Prostate gland (tissue), 2 donors: ENCODE measurements around the gene NGDN. TPM values are rescaled to one million over a fixed set of nuclear protein-coding genes. Genes with fewer than 3 reads are reported as not detected.

ENCODE experiments used
- DNase-seq: peaks from one replicate; pipeline ENCODE4 v3.0.0-alpha.2; 2019; ENCODE audit warnings: low spot score
- H3K27ac ChIP-seq, 2 donors: fragments of 200-600 bp; sonication (generic); 2 replicates each; pipeline ENCODE4 v1.5.1; 2017 to 2019
- H3K27me3 ChIP-seq: fragments of 200-600 bp; sonication (generic); replicated peaks from 2 replicates; pipeline ENCODE4 v1.5.1; 2019; ENCODE audit not compliant: insufficient read depth
- H3K36me3 ChIP-seq, 2 donors: fragments of 200-600 bp; sonication (generic); 1 replicate in 1 of 2; 2 replicates in 1 of 2; pipeline versions ENCODE4 v1.5.1 to v1.8.1; 2017 to 2019
- H3K4me1 ChIP-seq: fragments of 200-600 bp; sonication (generic); replicated peaks from 2 replicates; pipeline ENCODE4 v1.5.1; 2019
- H3K4me3 ChIP-seq, 2 donors: fragments of 200-600 bp; sonication (generic); 2 replicates each; pipeline ENCODE4 v1.5.1; 2017 to 2019
- H3K9me3 ChIP-seq: fragments of 200-600 bp; sonication (generic); 2 replicates; pipeline ENCODE4 v1.5.1; 2017
- CTCF ChIP-seq, 4 experiments: fragments of 200-600 bp in 2 of 4; fragments of 450-650 bp in 2 of 4; sonication (generic) in 2 of 4; IDR thresholded peaks; 1 replicate in 3 of 4; 2 replicates in 1 of 4; pipeline ENCODE4 v1.5.1; 2016 to 2019; ENCODE audit warnings: antibody characterized with exemption in 4 of 4, mild to moderate bottlenecking in 2 of 4, moderate library complexity in 2 of 4
- POLR2A ChIP-seq: fragments of 450-650 bp; IDR thresholded peaks from one replicate; pipeline ENCODE4 v1.6.1; 2016; ENCODE audit warnings: antibody characterized with exemption, mild to moderate bottlenecking
- POLR2AphosphoS5 ChIP-seq: sonication (generic); formaldehyde crosslinking; IDR thresholded peaks from one replicate; pipeline ENCODE4 v1.6.1; 2017; ENCODE audit warnings: antibody characterized with exemption
- WGBS: methylation state at CpG from one replicate; pipeline ENCODE4 v1.1.5; 2018; 5-methylcytosine and 5-hydroxymethylcytosine counted together
- intact Hi-C: fragments of 100-400 bp; cut with DNase I; formaldehyde crosslinking; loops from one replicate; pipeline ENCODE4 v1.14.2; 2022
- total RNA-seq, 2 donors: library from RNA; depleted of rRNA; stranded (reverse); fragments of >200 nt; gene quantifications; one replicate each; pipeline ENCODE4 v1.1.0, GENCODE V29; 2016

The NGDN gene
- total RNA-seq, 2 donors from 2014 or later: 33.7 to 37.0 TPM

GRCh38 chr14:23460960-23461359 lies 8.5 kb upstream of the NGDN start:
- TF ChIP-seq POLR2AphosphoS5: no peak
- no peak for TF ChIP-seq POLR2A
- TF ChIP-seq CTCF (IDR thresholded peaks at IDR 0.05): no peak
- intact Hi-C loops: no loop called here
- H3K4me1 ChIP-seq: no peaks in the 10 kb centered on the region
- DNase-seq: no peak
- H3K4me3 ChIP-seq: no peak overlapping the region
- no peak overlapping the region for H3K27ac ChIP-seq
- H3K9me3 ChIP-seq: no peaks in the 10 kb centered on the region
- no peaks in the 10 kb centered on the region for H3K36me3 ChIP-seq
- H3K27me3 ChIP-seq: no peaks in the 10 kb centered on the region

GRCh38 chr14:23464700-23465099 lies 4.8 kb upstream of the NGDN start:
- Histone ChIP-seq H3K27ac (no peak overlapping the region), H3K36me3 (no peaks in the 10 kb centered on the region), H3K27me3 (no peaks in the 10 kb centered on the region), H3K4me3 (no peak overlapping the region), H3K9me3 (no peaks in the 10 kb centered on the region), H3K4me1 (no peaks in the 10 kb centered on the region)
- TF ChIP-seq CTCF (IDR thresholded peaks at IDR 0.05) (no peak), POLR2A (no peak)
- intact Hi-C loops: loop anchor here (5.0 kb wide), 1 partner anchor 142 kb away; the partner anchor contains the start of gene PABPN1
- no peak for DNase-seq

GRCh38 chr14:23465261-23465660 lies 4.2 kb upstream of the NGDN start:
- DNase-seq: no peak
- no peak overlapping the region for H3K4me3 ChIP-seq
- H3K27ac ChIP-seq: no peak overlapping the region
- H3K9me3 ChIP-seq: no peaks in the 10 kb centered on the region
- H3K27me3 ChIP-seq: no peaks in the 10 kb centered on the region
- H3K4me1 ChIP-seq: peaks cover 3% of the 10 kb centered on the region
- WGBS: 64% methylated on average over 3 of the region's 3 CpGs
- TF ChIP-seq POLR2A (no peak), POLR2AphosphoS5 (no peak), CTCF (IDR thresholded peaks at IDR 0.05) (no peak)
- intact Hi-C loops: loop anchor here (5.0 kb wide), 1 partner anchor 143 kb away; the partner anchor contains the start of gene PABPN1
- H3K36me3 ChIP-seq: no peaks in the 10 kb centered on the region

- H3K36me3 ChIP-seq: no peaks in the 10 kb centered on the region
- intact Hi-C loops: loop anchor here (5.0 kb wide), 1 partner anchor 146 kb away; the partner anchor contains the start of gene PABPN1
- H3K4me3 ChIP-seq: peak overlapping the region; percentile 32 to 36
- TF ChIP-seq CTCF (IDR thresholded peaks at IDR 0.05) (no peak), POLR2AphosphoS5 (no peak), POLR2A (no peak)
- no peaks in the 10 kb centered on the region for H3K27me3 ChIP-seq
- H3K27ac ChIP-seq: peak overlapping the region; percentile 83
- no peak for DNase-seq
- H3K9me3 ChIP-seq: no peaks in the 10 kb centered on the region
- H3K4me1 ChIP-seq: peaks cover 5% of the 10 kb centered on the region
- WGBS: 72% methylated on average over 15 of the region's 15 CpGs
These were observed 788 bp upstream of the NGDN start for GRCh38 chr14:23468704-23469126.

GRCh38 chr14:23469906-23470403 lies 452 bp downstream of the NGDN start:
- no peak for TF ChIP-seq POLR2AphosphoS5
- no peak for TF ChIP-seq POLR2A
- TF ChIP-seq CTCF (IDR thresholded peaks at IDR 0.05): no peak
- peak overlapping the region; percentile 82 to 87 for H3K4me3 ChIP-seq
- intact Hi-C loops: loop anchor here (5.0 kb wide), 1 partner anchor 148 kb away; the partner anchor contains the start of gene PABPN1
- peaks cover 0 to 1% of the 10 kb centered on the region in 2 donors for H3K36me3 ChIP-seq
- peak overlapping the region; percentile 77 to 83 for H3K27ac ChIP-seq
- no peak for DNase-seq
- H3K4me1 ChIP-seq: peaks cover 5% of the 10 kb centered on the region
- H3K27me3 ChIP-seq: no peaks in the 10 kb centered on the region
- H3K9me3 ChIP-seq: no peaks in the 10 kb centered on the region
- WGBS: 2% methylated on average over 11 of the region's 11 CpGs
